ENCODE measurements around the gene ZMAT5. TPM values are rescaled to one million over a fixed set of nuclear protein-coding genes. Genes with fewer than 3 reads are reported as not detected.

ZMAT5 gene
- total RNA-seq, 4 donors from 2014 or later, result 16.2 to 40.1 (median 24.3) TPM

DNA sequence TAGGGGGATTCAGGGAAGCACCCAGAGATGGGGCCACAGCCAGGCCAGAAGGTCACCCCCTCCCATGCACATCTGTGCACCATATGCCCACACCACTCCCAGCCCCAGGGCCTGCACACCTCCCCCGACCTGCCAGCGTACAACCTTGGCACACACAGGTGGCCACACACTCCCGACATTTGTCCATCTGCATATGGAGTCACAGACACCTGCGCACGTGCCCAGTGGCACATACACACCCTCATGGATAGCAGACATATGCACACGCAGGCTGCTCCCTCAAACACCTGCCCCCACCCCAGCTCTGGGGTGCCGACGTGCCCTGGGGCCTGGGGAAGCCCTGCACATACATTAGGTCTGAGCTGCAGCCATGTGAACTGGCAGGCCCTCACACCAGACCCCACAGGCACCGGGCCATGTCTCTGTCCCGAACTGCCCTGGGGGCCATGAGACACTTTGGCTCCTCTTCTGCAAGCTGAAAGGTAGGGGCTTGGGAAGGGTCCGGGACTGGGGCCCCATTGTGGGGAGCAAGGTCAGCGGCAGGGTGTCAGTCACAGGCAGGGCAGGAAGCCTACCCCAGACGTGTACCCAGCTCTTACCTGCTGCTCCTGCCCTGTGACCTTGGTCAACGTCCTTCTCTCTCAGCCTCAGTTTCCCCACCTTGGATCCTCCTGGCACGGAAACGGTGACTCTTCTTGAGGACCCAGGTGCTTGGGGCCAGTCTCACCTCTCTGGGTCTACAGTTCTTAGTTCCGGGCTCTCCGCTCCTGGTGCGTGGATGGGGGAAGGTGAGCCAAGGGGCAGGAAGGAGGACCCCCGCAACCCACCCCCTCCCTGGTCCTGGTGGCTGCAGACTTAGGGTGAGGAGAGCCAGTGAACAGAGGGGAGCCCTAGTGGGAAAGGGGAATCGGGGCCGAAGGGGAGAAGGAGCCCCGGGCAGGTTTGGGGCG lies 47.6 kb downstream of the ZMAT5 start:
- 39 to 54% methylated on average over 9 to 14 of the region's 24 CpGs for WGBS, 2 donors
- Histone ChIP-seq H3K27ac (no peak overlapping the region), H3K27me3 (peaks cover 4% of the 10 kb centered on the region), H3K4me1 (peaks cover 0 to 13% of the 10 kb centered on the region in 2 donors), H3K9me3 (no peaks in the 10 kb centered on the region), H3K4me3 (replicated peaks in 1 of 3) (no peak overlapping the region), H3K36me3 (no peaks in the 10 kb centered on the region)
- TF ChIP-seq, protein P1, sequence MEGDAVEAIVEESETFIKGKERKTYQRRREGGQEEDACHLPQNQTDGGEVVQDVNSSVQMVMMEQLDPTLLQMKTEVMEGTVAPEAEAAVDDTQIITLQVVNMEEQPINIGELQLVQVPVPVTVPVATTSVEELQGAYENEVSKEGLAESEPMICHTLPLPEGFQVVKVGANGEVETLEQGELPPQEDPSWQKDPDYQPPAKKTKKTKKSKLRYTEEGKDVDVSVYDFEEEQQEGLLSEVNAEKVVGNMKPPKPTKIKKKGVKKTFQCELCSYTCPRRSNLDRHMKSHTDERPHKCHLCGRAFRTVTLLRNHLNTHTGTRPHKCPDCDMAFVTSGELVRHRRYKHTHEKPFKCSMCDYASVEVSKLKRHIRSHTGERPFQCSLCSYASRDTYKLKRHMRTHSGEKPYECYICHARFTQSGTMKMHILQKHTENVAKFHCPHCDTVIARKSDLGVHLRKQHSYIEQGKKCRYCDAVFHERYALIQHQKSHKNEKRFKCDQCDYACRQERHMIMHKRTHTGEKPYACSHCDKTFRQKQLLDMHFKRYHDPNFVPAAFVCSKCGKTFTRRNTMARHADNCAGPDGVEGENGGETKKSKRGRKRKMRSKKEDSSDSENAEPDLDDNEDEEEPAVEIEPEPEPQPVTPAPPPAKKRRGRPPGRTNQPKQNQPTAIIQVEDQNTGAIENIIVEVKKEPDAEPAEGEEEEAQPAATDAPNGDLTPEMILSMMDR (IDR thresholded peaks at IDR 0.05), result no peak
- TF ChIP-seq POLR2A (IDR thresholded peaks at IDR 0.05), result no peak
- DNase-seq, result no peak
- intact Hi-C loops (cut with DNase I), result no loop called here

GRCh38 chr22:29717789-29718188 lies 49.0 kb downstream of the ZMAT5 start:
- Histone ChIP-seq H3K36me3 (no peaks in the 10 kb centered on the region), H3K9me3 (no peaks in the 10 kb centered on the region), H3K27me3 (peaks cover 4% of the 10 kb centered on the region), H3K27ac (no peak overlapping the region), H3K4me3 (replicated peaks in 1 of 3) (no peak overlapping the region), H3K4me1 (peaks cover 0 to 13% of the 10 kb centered on the region in 2 donors)
- no peak for TF ChIP-seq POLR2A (IDR thresholded peaks at IDR 0.05)
- TF ChIP-seq, protein P1 (IDR thresholded peaks at IDR 0.05), result no peak
- intact Hi-C loops (cut with DNase I), result no loop called here
- no peak for DNase-seq
- 87 to 88% methylated on average over 10 to 11 of the region's 11 CpGs for WGBS, 2 donors

GRCh38 chr22:29716814-29717545 lies 49.8 kb downstream of the ZMAT5 start:
- no peak overlapping the region for H3K4me3 ChIP-seq (replicated peaks in 1 of 3)
- intact Hi-C loops (cut with DNase I), result no loop called here
- 66 to 72% methylated on average over 14 to 16 of the region's 16 CpGs for WGBS, 2 donors
- peaks cover 0 to 13% of the 10 kb centered on the region in 2 donors for H3K4me1 ChIP-seq
- peak; percentile 59 to 77 for DNase-seq
- H3K27me3 ChIP-seq, result peaks cover 4% of the 10 kb centered on the region
- TF ChIP-seq, protein P1 (IDR thresholded peaks at IDR 0.05), result no peak
- TF ChIP-seq POLR2A (IDR thresholded peaks at IDR 0.05), result no peak
- no peak overlapping the region for H3K27ac ChIP-seq
- H3K9me3 ChIP-seq, result no peaks in the 10 kb centered on the region
- no peaks in the 10 kb centered on the region for H3K36me3 ChIP-seq

DNA sequence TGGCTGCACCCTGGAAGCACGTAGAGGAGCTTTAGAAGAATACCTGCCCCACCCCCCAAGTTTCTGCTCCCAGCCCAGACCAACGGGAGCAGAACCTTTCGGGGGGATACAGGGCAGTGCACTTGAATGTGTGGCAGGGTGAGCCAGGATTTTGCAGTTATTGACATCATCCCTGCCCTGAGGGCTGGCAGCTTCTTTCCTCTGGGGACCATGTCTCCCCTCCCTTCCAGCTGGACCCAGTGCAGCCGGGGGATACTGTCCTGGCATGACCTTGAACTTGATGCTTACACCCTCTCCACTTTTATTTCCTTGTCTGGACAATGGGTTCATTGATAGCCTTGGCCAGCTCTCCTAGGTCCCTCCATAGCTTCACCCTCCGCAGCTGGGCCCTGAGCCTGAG lies 51.1 kb downstream of the ZMAT5 start:
- Histone ChIP-seq H3K27me3 (peaks cover 4% of the 10 kb centered on the region), H3K9me3 (no peaks in the 10 kb centered on the region), H3K36me3 (no peaks in the 10 kb centered on the region), H3K4me1 (peaks cover 0 to 9% of the 10 kb centered on the region in 2 donors), H3K4me3 (replicated peaks in 1 of 3) (no peak overlapping the region), H3K27ac (no peak overlapping the region)
- intact Hi-C loops (cut with DNase I), result no loop called here
- no peak for DNase-seq
- TF ChIP-seq, protein P1 (IDR thresholded peaks at IDR 0.05), result no peak
- TF ChIP-seq POLR2A (IDR thresholded peaks at IDR 0.05), result no peak
- WGBS, 2 donors, result 70 to 74% methylated on average over 5 of the region's 5 CpGs
